ENCODE measurements around the gene INO80C.
A peak's percentile ranks its signal among the peaks of the same experiment; 100 is the strongest.
"Not testable (repeated sequence)": the region's sequence is repeated elsewhere in the genome, so short reads cannot be mapped to it uniquely, and the experiment has no call there.

The INO80C gene

GRCh38 chr18:35460736-35461161 lies 37.0 kb downstream of the INO80C start:
- DNase-seq (ENCODE audit: low spot score): no peak

- DNase-seq (ENCODE audit: low spot score): no peak
These were observed 37.8 kb downstream of the INO80C start for GRCh38 chr18:35459997-35460396.

- DNase-seq (ENCODE audit: low spot score): peak; percentile 61
These were observed 38.9 kb downstream of the INO80C start for GRCh38 chr18:35458677-35459441.

GRCh38 chr18:35458271-35458670 lies 39.5 kb downstream of the INO80C start:
- no peak for DNase-seq (ENCODE audit: low spot score)

GRCh38 chr18:35457140-35457704 lies 40.5 kb downstream of the INO80C start:
- DNase-seq (ENCODE audit: low spot score): no peak

GRCh38 chr18:35455926-35456763 lies 41.6 kb downstream of the INO80C start:
- DNase-seq (ENCODE audit: low spot score): no peak

GRCh38 chr18:35454803-35455202 lies 43.0 kb downstream of the INO80C start:
- no peak for DNase-seq (ENCODE audit: low spot score)

GRCh38 chr18:35453065-35453464 lies 44.7 kb downstream of the INO80C start:
- DNase-seq (ENCODE audit: low spot score): not testable (repeated sequence)

GRCh38 chr18:35451916-35452315 lies 45.8 kb downstream of the INO80C start:
- no peak for DNase-seq (ENCODE audit: low spot score)

GRCh38 chr18:35451032-35451431 lies 46.7 kb downstream of the INO80C start:
- DNase-seq (ENCODE audit: low spot score): no peak

GRCh38 chr18:35444636-35445035 lies 53.1 kb downstream of the INO80C start:
- no peak for DNase-seq (ENCODE audit: low spot score)

- DNase-seq (ENCODE audit: low spot score): no peak
These were observed 53.9 kb downstream of the INO80C start for GRCh38 chr18:35443847-35444246.

- no peak for DNase-seq (ENCODE audit: low spot score)
These were observed 54.3 kb downstream of the INO80C start for GRCh38 chr18:35443434-35443833.

- no peak for DNase-seq (ENCODE audit: low spot score)
These were observed 55.1 kb downstream of the INO80C start for GRCh38 chr18:35442701-35443100.

GRCh38 chr18:35441857-35442595 lies 55.7 kb downstream of the INO80C start:
- DNase-seq (ENCODE audit: low spot score): no peak

- DNase-seq (ENCODE audit: low spot score): no peak
These were observed 59.1 kb downstream of the INO80C start for GRCh38 chr18:35438480-35439234.

- DNase-seq (ENCODE audit: low spot score): no peak
These were observed 59.9 kb downstream of the INO80C start for GRCh38 chr18:35437836-35438235.

- DNase-seq (ENCODE audit: low spot score): no peak
These were observed 61.6 kb downstream of the INO80C start for GRCh38 chr18:35436076-35436649.

GRCh38 chr18:35435401-35435800 lies 62.4 kb downstream of the INO80C start:
- DNase-seq (ENCODE audit: low spot score): no peak

GRCh38 chr18:35432565-35433001 lies 65.2 kb downstream of the INO80C start:
- no peak for DNase-seq (ENCODE audit: low spot score)

- DNase-seq (ENCODE audit: low spot score): no peak
These were observed 66.4 kb downstream of the INO80C start for GRCh38 chr18:35431374-35431741.
